SIG-M5 (cell line): ENCODE results near the gene RMND1.
"Not testable (repeated sequence)": the region's sequence is repeated elsewhere in the genome, so short reads cannot be mapped to it uniquely, and the experiment has no call there.

Source experiments
- DNase-seq: peaks from one replicate; lab custom pipeline; 2025; lab: John Stamatoyannopoulos, UW

The RMND1 gene

DNA sequence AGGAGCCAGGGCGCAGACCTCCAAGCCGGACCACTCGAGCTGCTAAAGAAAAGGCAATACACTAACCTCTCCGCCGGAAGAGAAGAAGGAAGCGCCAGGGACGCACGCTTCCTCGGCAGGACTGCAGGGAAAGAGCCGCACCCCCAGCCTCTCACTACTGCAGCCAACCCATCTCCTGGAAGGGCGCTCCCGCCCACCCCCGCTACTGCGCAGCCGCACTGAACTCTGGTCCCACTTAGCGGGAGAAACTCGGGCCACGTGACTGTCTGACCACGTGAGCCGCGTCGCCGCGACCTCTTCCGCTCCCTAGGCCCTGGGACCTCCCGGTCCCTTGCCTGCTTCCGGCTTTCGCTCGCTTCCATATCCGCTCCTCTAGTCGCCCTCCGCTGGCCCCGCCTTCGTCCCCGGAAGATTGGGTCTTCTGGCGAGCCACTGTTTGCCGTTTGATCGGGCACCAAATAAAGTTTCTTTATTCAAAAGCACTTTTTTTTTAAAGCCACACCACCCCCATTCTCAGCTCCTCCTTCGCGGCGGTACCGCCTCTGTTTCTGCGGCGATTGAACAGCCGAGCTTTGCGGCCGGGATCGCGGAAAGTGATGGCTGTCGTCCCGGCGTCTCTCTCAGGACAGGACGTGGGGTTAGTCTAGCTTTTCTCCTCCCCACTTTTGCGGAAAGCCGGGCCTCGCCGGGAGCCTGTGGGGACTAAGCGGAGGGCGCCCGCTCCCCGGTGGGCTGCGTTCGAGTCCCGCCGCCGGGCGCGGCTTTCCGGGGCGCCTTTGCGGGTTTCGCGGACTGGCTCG, at the start of gene RMND1:
Gene RMND1, minus strand, starts transcription at position 177 of the 800 bp plus-strand sequence. CDS start 6,315 bp downstream, outside the sequence.
- peak; percentile 97 for DNase-seq

GRCh38 chr6:151499551-151499950, 47.6 kb upstream of the RMND1 start:
- DNase-seq = no peak

GRCh38 chr6:151498327-151498726, 46.4 kb upstream of the RMND1 start:
- peak; percentile 67 for DNase-seq

DNA sequence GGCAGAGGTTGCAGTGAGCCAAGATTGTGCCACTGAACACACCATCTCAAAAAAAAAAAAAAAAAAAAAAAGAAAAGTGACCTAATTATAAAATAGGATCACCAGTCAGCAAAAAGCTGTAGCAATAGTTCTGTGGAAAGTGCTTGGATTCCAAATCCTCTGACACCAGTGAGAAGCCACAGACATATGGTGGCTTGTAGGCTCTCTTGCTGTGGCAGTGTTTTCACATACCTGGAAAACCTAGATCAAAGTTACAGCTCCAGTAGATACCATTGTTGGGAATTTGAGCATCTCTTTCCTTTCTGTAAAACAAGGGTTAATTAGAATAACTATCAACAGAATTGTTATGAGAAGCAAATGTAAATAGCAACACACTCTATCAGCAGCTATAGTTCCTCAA, 46.0 kb upstream of the RMND1 start:
- no peak for DNase-seq

- no peak for DNase-seq
Measured at GRCh38 chr6:151495380-151495779, 43.5 kb upstream of the RMND1 start.

DNA sequence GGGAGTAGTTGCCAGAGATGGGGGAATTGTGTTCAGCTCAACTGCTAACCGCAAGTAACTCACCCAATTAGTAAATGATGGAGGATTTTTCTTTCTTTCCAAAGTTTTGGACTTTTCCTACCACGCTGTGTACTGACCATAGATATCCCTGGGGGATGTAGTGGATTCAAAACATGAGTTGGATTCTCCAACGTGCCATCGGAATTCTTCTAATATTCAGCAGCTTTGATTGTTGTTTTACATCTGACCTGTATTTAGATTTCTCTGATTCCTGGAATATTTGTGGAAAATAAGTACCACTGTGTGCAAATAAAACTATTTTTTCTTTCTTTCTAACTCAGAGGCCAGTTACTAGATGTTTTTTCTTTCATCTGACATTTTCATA, 43.0 kb upstream of the RMND1 start:
- no peak for DNase-seq

- no peak for DNase-seq
Measured at GRCh38 chr6:151494235-151494935, 42.5 kb upstream of the RMND1 start.

- no peak for DNase-seq
Measured at GRCh38 chr6:151493804-151494234, 41.9 kb upstream of the RMND1 start, which contains the start of gene CCDC170. Gene CCDC170, plus strand, starts transcription at chr6:151494017. Its CDS starts 112 bp downstream, at chr6:151494129.

GRCh38 chr6:151493161-151493803, 41.4 kb upstream of the RMND1 start:
- DNase-seq = no peak

- no peak for DNase-seq
Measured at GRCh38 chr6:151490996-151491395, 39.1 kb upstream of the RMND1 start.

- no peak for DNase-seq
Measured at GRCh38 chr6:151488226-151488625, 36.3 kb upstream of the RMND1 start.

DNA sequence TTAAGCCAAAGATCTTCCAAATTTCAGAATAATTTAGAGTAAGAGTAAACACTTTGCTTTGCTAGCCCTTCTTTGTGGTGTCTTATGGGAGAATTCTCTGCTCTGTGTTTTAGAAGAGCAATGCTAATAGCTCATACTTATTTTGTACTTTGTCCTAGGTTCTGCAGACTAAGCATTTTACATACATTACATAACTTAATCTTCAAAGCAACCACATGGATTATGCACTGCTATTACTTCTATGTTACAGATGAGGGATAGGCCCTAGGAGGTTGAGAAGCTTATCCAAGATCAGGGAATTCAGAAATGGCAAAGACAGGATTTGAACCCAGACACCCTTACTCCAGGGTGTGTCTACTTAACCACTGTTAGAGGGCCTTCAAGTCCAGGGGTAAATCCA, 32.1 kb upstream of the RMND1 start:
- DNase-seq = no peak

DNA sequence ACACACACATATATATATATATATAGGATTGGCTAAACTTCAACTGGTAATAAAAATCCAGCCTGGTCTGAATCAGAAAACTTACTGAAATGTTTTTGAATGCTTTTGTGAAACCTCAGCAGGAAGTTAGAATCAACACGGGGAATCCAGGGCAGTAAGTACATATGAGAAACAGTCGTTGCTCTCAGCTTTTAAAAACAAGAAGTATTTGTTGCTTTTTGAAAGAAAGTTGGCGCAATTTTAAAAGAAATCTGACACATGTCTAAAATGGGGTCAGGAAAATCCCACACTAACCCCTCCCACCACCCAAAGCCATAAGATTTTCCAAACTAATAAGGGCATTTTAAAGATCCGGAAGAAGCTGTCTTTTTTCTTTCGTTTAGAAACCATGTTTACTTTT, 30.4 kb upstream of the RMND1 start:
- DNase-seq = no peak

DNA sequence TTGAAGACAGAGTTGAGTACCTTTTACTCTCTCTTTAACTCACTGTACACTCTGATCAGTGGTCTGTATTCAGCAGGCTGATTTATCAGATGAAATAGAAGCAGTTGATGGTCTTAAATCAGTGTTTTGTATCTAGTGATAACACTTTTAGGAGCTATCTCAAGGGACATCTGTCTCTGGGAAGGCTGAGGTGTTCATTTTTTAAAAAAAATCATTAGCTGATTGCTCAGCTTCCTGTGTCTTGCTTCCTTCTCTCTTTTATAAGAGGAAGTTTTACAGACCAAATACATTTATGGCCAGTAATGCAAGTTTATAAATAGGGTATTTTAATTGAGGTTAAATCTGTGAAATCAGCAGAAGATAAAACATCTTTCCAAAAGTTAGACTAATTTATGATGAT, 29.9 kb upstream of the RMND1 start:
- DNase-seq = no peak

GRCh38 chr6:151478670-151479069, 26.7 kb upstream of the RMND1 start:
- DNase-seq = no peak

DNA sequence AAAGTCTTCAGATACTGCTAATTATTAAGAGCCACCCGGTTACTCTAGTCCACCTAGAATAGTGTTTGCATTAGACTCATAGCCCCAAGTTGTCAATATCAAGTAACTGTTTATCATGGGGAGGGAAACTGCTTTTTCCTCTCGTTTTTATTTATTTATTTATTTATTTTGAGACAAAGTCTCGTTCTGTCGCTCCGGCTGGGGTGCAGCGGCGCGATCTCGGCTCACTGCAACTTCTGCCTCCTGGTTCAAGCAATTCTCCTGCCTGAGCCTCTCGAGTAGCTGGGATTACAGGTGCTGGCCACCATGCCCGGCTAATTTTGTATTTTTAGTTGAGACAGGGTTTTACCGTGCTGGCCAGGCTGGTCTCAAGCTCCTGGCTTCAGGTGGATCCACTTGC, 25.8 kb upstream of the RMND1 start:
- no peak for DNase-seq

GRCh38 chr6:151475653-151476523, 24.0 kb upstream of the RMND1 start:
- DNase-seq = no peak

- DNase-seq = no peak
Measured at GRCh38 chr6:151464702-151465101, 12.8 kb upstream of the RMND1 start.

DNA sequence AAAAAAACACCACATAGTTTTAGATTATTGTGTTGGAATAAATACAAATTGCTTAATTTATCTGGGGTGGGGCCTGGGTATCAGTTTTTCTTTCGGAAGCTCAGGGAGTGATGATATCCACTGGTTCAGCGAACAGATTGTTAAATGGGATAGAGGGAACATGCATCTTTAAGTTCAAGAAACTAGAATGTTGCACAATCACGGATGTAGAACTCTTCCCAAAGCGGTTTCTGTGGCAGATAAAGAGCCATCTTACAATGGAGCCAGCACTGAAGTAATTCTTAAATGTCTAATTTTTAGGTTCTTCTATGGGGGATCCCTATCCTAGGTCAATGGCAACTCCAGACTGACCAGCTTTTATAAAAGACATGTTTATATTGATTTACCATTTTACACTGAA, 9.7 kb upstream of the RMND1 start:
- no peak for DNase-seq

- DNase-seq = not testable (repeated sequence)
Measured at GRCh38 chr6:151455751-151456398, 3.9 kb upstream of the RMND1 start.

DNA sequence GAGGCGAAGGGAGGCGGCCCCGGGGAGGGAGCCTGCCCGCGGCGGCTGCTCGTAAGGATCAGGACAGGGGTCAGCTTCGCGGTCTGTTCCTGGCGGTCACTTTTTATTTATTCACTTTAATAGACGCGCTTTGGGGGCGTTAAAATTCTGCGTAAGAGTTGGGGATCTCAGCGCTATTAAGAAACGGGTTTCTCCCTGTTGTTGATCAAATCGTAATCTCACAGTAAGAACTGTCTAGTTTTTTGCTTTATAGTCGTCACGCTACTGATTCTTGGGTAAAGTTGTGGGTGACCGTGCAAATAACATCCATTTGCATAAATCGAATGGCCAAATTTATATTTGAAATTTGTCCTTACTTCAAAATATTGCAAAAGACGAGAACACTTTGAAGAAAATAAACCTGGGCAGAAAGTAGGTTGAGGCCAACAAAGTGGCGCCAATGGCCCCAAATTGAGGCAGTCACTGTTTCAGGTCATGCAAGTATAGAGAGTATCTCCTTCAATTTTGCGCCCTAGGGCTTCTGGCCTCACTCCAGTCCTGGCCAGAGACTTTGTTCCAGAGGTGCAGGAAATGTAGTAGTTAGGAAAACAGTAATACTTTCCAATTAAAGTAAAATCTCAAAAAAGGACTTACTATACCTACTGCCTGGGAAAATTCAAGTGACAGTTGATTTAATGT, 963 bp upstream of the RMND1 start:
- DNase-seq = no peak
